Measurements from ENCODE around the gene PLVAP. TPM values are rescaled to one million over a fixed set of nuclear protein-coding genes. Genes with fewer than 3 reads are reported as not detected.

PLVAP gene
- total and polyA plus RNA-seq, 2 experiments from 2014 or later, result not detected

- ATAC-seq (peak; percentile 1; the same call in 2 of the 3 replicates), DNase-seq (ENCODE audit: low spot score) (peak; percentile 39)
- Mint-ChIP-seq H3K27ac (no peak within 1 kb of the TSS), H3K9me3 (peaks cover 12% of the 10 kb centered on the region), H3K4me1 (peaks cover 10% of the 10 kb centered on the region), H3K27me3 (ENCODE audit: insufficient read depth, low read depth, poor library complexity) (peaks cover 17% of the 10 kb centered on the region), H3K4me3 (peak within 1 kb of the TSS; percentile 56; the same call in 1 of the 3 replicates), H3K36me3 (ENCODE audit: low read depth) (no peaks in the 10 kb centered on the region; the same call in 2 of the 3 replicates)
- no peak within 1 kb of the TSS for H3K4me3 ChIP-seq
- no peaks in the 10 kb centered on the region; the same call in 1 of the 2 replicates for H4K20me1 ChIP-seq (replicated peaks; ENCODE audit: insufficient read depth)
- H3F3A ChIP-seq (replicated peaks; ENCODE audit: low read depth), result peaks cover 20% of the 10 kb centered on the region
- no peak within 1 kb of the TSS for H3K4me2 ChIP-seq
- TF ChIP-seq CREB1 (CRISPR knock-in tag; IDR thresholded peaks at IDR 0.05; ENCODE audit: low read depth) (no peak), CTCF (conservative IDR thresholded peaks at IDR 0.05; ENCODE audit: low read depth in 2 of 2) (no peak), REST (IDR thresholded peaks at IDR 0.05; ENCODE audit: unreplicated experiment) (no peak), EZH2 (IDR thresholded peaks at IDR 0.05; ENCODE audit: low read depth, unreplicated experiment) (no peak), EZH2phosphoT487 (IDR thresholded peaks at IDR 0.05; ENCODE audit: unreplicated experiment) (no peak), ZNF114 (CRISPR knock-in tag; IDR thresholded peaks at IDR 0.05) (no peak), ZNF331 (CRISPR knock-in tag; IDR thresholded peaks at IDR 0.05; ENCODE audit: low read depth) (no peak)
- no peaks in the 10 kb centered on the region for H3K36me3 ChIP-seq (ENCODE audit: insufficient read depth)
- no peak within 1 kb of the TSS for H3K27ac ChIP-seq (ENCODE audit: low read depth)
- H3K9me2 ChIP-seq (ENCODE audit: insufficient read depth), result no peaks in the 10 kb centered on the region
- H3K79me2 ChIP-seq (replicated peaks; ENCODE audit: insufficient read depth), result no peaks in the 10 kb centered on the region
- H3K4me1 ChIP-seq (ENCODE audit: insufficient read depth), result 0 out of 2 replicates have a peak, but pooled peaks cover 9% of the 10 kb centered on the region
- H2AFZ ChIP-seq, result no peak within 1 kb of the TSS
- peaks cover 10% of the 10 kb centered on the region; the same call in 1 of the 2 replicates for H3K27me3 ChIP-seq (ENCODE audit: insufficient read depth)
These were observed 16.8 kb upstream of the PLVAP start, which contains the start of gene CCDC194 for GRCh38 chr19:17393914-17394313. Gene CCDC194, minus strand, starts transcription at chr19:17394196. Its CDS starts 38 bp downstream, at chr19:17394158.

- no peaks in the 10 kb centered on the region for H3K79me2 ChIP-seq (replicated peaks; ENCODE audit: insufficient read depth)
- H3K27me3 ChIP-seq (ENCODE audit: insufficient read depth), result peaks cover 10% of the 10 kb centered on the region; the same call in 1 of the 2 replicates
- no peaks in the 10 kb centered on the region; the same call in 1 of the 2 replicates for H4K20me1 ChIP-seq (replicated peaks; ENCODE audit: insufficient read depth)
- no peak overlapping the region for H3K4me3 ChIP-seq
- 0 out of 2 replicates have a peak, but pooled peaks cover 9% of the 10 kb centered on the region for H3K4me1 ChIP-seq (ENCODE audit: insufficient read depth)
- H3K27ac ChIP-seq (ENCODE audit: low read depth), result no peak overlapping the region
- no peak overlapping the region for H3K27ac Mint-ChIP-seq
- peaks cover 14% of the 10 kb centered on the region for H3K9me3 Mint-ChIP-seq
- H3K4me2 ChIP-seq, result no peak overlapping the region
- no peaks in the 10 kb centered on the region for H3K36me3 ChIP-seq (ENCODE audit: insufficient read depth)
- DNase-seq (ENCODE audit: low spot score) (no peak), ATAC-seq (no peak)
- H3K27me3 Mint-ChIP-seq (ENCODE audit: insufficient read depth, low read depth, poor library complexity), result peaks cover 14% of the 10 kb centered on the region
- H3K4me3 Mint-ChIP-seq, result no peak overlapping the region
- H2AFZ ChIP-seq, result no peak overlapping the region
- peaks cover 20% of the 10 kb centered on the region for H3F3A ChIP-seq (replicated peaks; ENCODE audit: low read depth)
- H3K9me2 ChIP-seq (ENCODE audit: insufficient read depth), result no peaks in the 10 kb centered on the region
- peaks cover 10% of the 10 kb centered on the region for H3K4me1 Mint-ChIP-seq
- H3K36me3 Mint-ChIP-seq (ENCODE audit: low read depth), result no peaks in the 10 kb centered on the region; the same call in 2 of the 3 replicates
- TF ChIP-seq CTCF (conservative IDR thresholded peaks at IDR 0.05; ENCODE audit: low read depth in 2 of 2) (no peak), EZH2phosphoT487 (IDR thresholded peaks at IDR 0.05; ENCODE audit: unreplicated experiment) (no peak), JUNB (IDR thresholded peaks at IDR 0.05; ENCODE audit: unreplicated experiment) (no peak), STAT1 (IDR thresholded peaks at IDR 0.05; ENCODE audit: unreplicated experiment) (no peak), EZH2 (IDR thresholded peaks at IDR 0.05; ENCODE audit: low read depth, unreplicated experiment) (no peak)
These were observed 15.9 kb upstream of the PLVAP start for GRCh38 chr19:17393002-17393401.
